Colon (tissue), 2 donors: ENCODE results near the gene KRTAP5-10.
"Not testable (repeated sequence)": the region's sequence is repeated elsewhere in the genome, so short reads cannot be mapped to it uniquely, and the experiment has no call there.

Experiments
- FAIRE-seq: peaks from 2 replicates; lab custom pipeline; 2012; peaks lifted over from hg19 to GRCh38; lab: Jason Lieb, UNC
- donor health status: control.
- donor health status: control.

The KRTAP5-10 gene

GRCh38 chr11:71572811-71573210 lies 7.4 kb downstream of the KRTAP5-10 start:
- no peak for FAIRE-seq

GRCh38 chr11:71574418-71574817 lies 9.1 kb downstream of the KRTAP5-10 start:
- FAIRE-seq, result no peak

- FAIRE-seq, result no peak
Measured at GRCh38 chr11:71575723-71576424, 10.5 kb downstream of the KRTAP5-10 start.

GRCh38 chr11:71576688-71577465 lies 11.5 kb downstream of the KRTAP5-10 start:
- not testable (repeated sequence) for FAIRE-seq

- no peak for FAIRE-seq
Measured at GRCh38 chr11:71577469-71578004, 12.2 kb downstream of the KRTAP5-10 start.

- FAIRE-seq, result not testable (repeated sequence)
Measured at GRCh38 chr11:71579513-71579912, 14.2 kb downstream of the KRTAP5-10 start.

- FAIRE-seq, result no peak
Measured at GRCh38 chr11:71580057-71581003, 15.0 kb downstream of the KRTAP5-10 start.

- no peak for FAIRE-seq
Measured at GRCh38 chr11:71581826-71582225, 16.5 kb downstream of the KRTAP5-10 start.

GRCh38 chr11:71582309-71582895 lies 17.0 kb downstream of the KRTAP5-10 start, which contains the start of gene KRTAP5-11:
TSS of gene KRTAP5-11 (minus strand) at chr11:71582875. CDS start at chr11:71582837, 38 bp downstream.
- FAIRE-seq, result no peak

GRCh38 chr11:71582969-71583368 lies 17.6 kb downstream of the KRTAP5-10 start:
- not testable (repeated sequence) for FAIRE-seq

- not testable (repeated sequence) for FAIRE-seq
Measured at GRCh38 chr11:71585673-71586072, 20.3 kb downstream of the KRTAP5-10 start.

- not testable (repeated sequence) for FAIRE-seq
Measured at GRCh38 chr11:71588314-71588713, 23.0 kb downstream of the KRTAP5-10 start.

- not testable (repeated sequence) for FAIRE-seq
Measured at GRCh38 chr11:71588822-71589545, 23.6 kb downstream of the KRTAP5-10 start.

GRCh38 chr11:71589546-71589920 lies 24.2 kb downstream of the KRTAP5-10 start:
- FAIRE-seq, result not testable (repeated sequence)

GRCh38 chr11:71603221-71603620 lies 37.9 kb downstream of the KRTAP5-10 start:
- not testable (repeated sequence) for FAIRE-seq

GRCh38 chr11:71604798-71605488 lies 39.6 kb downstream of the KRTAP5-10 start:
- FAIRE-seq, result not testable (repeated sequence)

GRCh38 chr11:71606853-71607519 lies 41.6 kb downstream of the KRTAP5-10 start:
- FAIRE-seq, result not testable (repeated sequence)

GRCh38 chr11:71607520-71608216 lies 42.3 kb downstream of the KRTAP5-10 start:
- not testable (repeated sequence) for FAIRE-seq

- not testable (repeated sequence) for FAIRE-seq
Measured at GRCh38 chr11:71608272-71608671, 42.9 kb downstream of the KRTAP5-10 start.
